CD4-positive, alpha-beta T cell treated with Interleukin-6 at 100 ng/mL for 8 hours (primary cell): Measurements from ENCODE around the gene SHH.

Experiments used
- DNase-seq: peaks from one replicate; pipeline ENCODE4 v3.0.0-alpha.2; 2020; ENCODE audit warnings: mixed read lengths, low spot score

SHH gene

DNA sequence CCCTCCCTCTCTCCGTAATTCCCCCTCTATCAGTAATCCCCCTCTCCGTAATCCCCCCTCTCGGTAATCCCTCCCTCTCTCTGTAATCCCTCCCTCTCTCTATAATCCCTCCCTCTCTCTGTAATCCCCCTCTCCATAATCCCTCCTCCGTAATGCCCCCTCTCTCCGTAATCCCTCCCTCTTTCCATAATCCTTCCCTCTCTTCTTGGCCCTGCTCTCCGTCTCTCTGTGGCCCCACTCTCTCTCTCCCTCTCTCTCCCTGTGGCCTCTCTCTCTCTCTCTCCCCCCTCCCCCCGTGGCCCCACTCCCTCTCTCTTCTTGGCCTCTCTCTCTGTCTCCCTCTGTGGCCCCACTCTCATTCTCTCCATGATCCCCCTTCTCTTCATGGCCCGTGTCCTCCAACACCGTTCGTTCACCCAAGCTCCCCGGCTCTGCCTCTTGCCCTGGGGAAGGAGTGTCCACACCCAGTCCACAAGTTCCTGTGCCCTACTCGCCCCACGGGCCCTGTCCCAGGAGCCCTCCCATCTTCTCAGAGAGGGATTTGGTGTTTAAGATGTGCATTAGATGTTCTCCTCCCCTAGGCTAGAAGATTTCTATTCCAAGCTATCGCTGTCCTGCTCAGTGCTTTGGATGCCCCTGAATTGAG, 19.8 kb downstream of the SHH start:
- no peak for DNase-seq

DNA sequence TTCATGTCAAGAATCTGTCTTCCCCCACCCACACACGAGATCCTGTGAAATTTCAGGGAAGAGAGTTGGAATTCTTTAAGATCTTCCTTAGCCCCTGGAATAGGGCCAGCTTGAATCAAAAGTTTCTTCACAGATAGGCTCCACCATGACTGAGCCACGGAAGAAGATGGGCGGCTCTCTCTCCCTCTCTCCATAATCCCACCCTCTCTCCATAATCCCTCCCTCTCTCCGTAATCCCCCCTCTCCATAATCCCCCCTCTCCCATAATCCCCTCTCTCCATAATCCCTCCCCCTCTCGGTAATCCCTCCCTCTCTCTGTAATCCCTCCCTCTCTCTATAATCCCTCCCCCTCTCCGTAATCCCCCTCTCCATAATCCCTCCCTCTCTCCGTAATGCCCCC, 20.4 kb downstream of the SHH start:
- DNase-seq = no peak

- no peak for DNase-seq
Measured at GRCh38 chr7:155791214-155791737, 21.0 kb downstream of the SHH start.

DNA sequence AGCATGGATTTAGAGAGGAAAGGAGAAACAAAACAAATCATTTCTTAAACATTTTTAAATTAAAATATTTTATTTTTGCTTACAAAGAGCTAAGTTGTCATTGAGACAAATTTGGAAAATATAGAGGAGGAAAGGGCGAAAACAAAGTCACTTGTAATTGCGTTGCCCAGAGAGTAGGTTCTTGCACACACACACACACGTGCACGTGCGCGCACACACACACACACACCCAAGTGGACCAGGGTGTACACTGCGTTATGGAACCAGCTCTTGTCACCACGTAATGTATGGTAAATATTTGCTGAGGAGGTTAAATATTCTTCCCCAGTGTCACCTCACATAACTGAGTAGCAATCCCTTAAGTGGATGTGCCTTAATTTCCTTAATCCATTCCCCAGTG, 21.6 kb downstream of the SHH start:
- DNase-seq = no peak

- DNase-seq = no peak
Measured at GRCh38 chr7:155789001-155789725, 23.1 kb downstream of the SHH start.

- no peak for DNase-seq
Measured at GRCh38 chr7:155788616-155789000, 23.7 kb downstream of the SHH start.

DNA sequence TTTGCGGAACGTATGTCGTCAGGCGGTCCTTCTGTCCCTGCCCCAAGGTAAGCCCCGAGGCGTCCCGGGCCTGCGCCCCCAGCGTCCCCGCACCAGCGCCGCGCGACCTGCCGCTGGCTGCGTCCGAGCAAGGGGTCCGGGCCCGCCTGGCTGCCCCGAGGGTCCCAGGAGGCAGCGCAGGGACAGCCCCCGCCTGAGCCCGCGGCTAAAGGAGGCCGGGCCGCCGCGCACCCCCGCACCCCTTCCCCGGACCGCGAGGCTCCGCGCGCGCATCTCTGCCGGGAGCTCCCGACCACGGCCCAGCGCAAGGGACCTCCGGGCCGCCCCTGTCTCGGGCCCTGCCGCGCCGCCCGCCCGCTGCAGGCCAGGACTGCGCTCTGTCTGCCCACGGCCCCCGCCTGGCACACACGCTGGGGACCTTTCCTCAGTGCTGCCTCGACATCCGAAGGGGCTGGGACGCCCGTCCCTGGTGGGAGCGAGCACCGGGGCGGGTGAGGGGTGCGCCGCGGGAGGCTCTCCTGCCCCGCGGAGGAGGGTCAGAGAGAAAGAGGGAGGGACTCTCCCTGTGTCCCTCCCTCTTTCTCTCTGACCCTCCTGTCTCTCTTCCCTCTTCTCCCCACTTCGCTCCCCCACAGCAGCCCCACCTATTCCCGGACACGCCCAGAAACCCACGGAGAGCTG, 25.0 kb downstream of the SHH start:
- no peak for DNase-seq

GRCh38 chr7:155786491-155786890, 25.8 kb downstream of the SHH start:
- no peak for DNase-seq

GRCh38 chr7:155785536-155785935, 26.7 kb downstream of the SHH start:
- DNase-seq = no peak

DNA sequence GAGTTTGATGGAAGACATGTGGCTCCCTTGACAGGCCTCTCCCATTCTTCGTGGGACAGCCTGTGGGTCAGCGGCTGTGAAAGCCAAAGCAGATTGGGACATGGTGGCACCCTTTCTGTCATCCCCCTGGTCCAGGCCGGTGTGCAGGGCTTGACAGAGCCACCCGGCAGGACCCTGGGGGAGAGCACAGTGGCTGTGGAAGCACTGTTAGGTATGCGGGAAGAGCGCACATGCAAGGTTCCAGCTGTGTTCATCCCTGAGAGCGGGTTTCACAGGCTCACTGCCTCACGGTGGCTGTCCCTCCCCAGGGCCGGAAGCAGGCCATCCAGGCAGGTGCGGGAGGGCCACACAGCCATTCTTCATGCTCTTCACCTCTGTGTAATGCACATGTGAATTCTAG, 29.8 kb downstream of the SHH start:
- DNase-seq = no peak

DNA sequence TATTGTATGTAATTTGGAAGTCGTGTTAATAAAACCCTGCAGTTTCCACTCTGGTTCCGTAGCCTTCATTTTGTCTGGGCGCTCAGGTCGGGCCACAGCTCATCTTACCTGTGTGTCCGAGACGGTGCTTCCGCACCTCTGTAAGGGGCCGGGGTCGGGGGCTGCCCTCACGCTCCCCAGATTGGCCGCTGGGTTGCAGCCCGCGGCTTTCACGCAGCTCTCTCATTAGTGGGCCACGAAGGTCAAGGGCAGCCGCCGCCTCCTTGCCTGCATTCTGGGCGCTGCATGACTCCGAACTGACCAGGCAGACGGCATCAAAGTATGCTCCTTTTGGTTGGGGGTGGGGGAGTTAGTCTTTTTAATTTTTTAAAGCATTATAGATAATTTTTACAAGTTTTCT, 30.8 kb downstream of the SHH start:
- DNase-seq = no peak

GRCh38 chr7:155780884-155781283, 31.4 kb downstream of the SHH start:
- no peak for DNase-seq

DNA sequence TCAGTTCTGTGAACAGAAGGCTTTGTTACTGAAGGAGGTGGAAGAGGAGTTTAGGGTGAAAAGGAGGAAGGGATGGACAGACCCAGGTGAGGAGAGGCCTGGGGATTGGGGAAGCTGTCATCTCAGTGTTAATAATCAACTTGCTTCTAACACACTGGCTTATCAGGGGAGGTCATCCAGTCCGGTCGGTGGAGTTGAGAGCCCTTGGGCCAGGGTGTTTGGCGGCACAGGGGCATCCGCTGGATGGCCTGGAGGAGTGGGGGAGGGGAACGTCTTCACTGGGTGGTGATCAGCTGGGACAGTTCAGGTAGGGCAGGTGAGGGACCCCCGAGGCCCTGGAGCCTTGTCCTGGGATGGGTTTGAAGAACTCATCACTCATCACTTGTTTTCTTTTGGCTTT, 33.9 kb downstream of the SHH start:
- DNase-seq = no peak

GRCh38 chr7:155776606-155777005, 35.7 kb downstream of the SHH start:
- no peak for DNase-seq

- no peak for DNase-seq
Measured at GRCh38 chr7:155775691-155776090, 36.6 kb downstream of the SHH start.

- no peak for DNase-seq
Measured at GRCh38 chr7:155774947-155775346, 37.3 kb downstream of the SHH start.

DNA sequence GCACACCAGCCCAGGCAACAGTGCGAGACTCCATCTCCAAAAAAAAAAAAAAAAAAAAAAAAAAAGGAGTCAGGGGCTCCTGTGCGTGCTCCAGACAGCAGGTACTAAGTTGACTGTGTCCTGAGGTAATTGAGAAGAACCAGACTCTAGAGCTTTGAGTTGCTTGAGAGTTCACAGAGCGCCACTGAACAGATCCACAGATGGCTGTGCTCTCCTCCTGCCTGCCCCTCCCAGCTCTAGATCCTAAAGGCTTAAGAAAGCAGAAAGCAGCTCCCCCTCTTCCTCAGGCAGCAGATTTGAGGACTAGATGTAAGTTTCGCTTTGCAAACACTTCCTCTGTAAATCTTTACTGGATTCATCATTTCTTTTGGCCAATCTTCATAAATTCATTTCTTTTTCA, 38.7 kb downstream of the SHH start:
- no peak for DNase-seq

- no peak for DNase-seq
Measured at GRCh38 chr7:155770241-155770640, 42.0 kb downstream of the SHH start.

- DNase-seq = no peak
Measured at GRCh38 chr7:155769701-155770100, 42.6 kb downstream of the SHH start.

GRCh38 chr7:155766966-155767916, 45.0 kb downstream of the SHH start:
- DNase-seq = no peak

GRCh38 chr7:155766386-155766785, 45.9 kb downstream of the SHH start:
- no peak for DNase-seq

DNA sequence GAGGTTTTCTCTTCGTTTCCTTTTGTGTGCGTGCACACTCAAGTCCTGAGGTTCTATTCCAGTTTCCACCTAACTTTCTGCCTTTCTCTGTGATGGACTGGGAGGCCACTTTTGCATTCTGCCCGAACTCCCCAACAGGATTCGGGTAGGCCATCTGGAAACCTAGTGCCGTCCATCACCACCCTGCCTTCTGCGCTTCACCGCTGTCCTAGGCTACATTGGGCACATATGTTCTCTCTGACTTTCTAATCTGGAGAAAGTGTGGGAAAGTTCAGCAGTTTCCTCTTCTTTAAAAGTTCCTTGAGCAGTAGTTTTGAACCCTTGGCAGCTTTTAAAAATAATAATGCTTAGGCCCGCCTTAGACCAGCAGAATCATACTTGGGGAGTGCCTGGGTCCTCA, 46.8 kb downstream of the SHH start:
- no peak for DNase-seq
